WI38 (cell line): Measurements from ENCODE around the gene STX16.

Source experiments
- H3K4me3 ChIP-seq: 2 replicates; pipeline ENCODE4 v1.5.1; 2011; ENCODE audit warnings: low read depth, mild to moderate bottlenecking, control low read depth, low read length
- TF ChIP-seq, protein P1 (sequence below): IDR thresholded peaks from 2 replicates; pipeline ENCODE4 v1.5.1; 2012; ENCODE audit warnings: low read depth, mild to moderate bottlenecking, control low read depth, low read length

The STX16 gene, protein sequence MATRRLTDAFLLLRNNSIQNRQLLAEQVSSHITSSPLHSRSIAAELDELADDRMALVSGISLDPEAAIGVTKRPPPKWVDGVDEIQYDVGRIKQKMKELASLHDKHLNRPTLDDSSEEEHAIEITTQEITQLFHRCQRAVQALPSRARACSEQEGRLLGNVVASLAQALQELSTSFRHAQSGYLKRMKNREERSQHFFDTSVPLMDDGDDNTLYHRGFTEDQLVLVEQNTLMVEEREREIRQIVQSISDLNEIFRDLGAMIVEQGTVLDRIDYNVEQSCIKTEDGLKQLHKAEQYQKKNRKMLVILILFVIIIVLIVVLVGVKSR

DNA sequence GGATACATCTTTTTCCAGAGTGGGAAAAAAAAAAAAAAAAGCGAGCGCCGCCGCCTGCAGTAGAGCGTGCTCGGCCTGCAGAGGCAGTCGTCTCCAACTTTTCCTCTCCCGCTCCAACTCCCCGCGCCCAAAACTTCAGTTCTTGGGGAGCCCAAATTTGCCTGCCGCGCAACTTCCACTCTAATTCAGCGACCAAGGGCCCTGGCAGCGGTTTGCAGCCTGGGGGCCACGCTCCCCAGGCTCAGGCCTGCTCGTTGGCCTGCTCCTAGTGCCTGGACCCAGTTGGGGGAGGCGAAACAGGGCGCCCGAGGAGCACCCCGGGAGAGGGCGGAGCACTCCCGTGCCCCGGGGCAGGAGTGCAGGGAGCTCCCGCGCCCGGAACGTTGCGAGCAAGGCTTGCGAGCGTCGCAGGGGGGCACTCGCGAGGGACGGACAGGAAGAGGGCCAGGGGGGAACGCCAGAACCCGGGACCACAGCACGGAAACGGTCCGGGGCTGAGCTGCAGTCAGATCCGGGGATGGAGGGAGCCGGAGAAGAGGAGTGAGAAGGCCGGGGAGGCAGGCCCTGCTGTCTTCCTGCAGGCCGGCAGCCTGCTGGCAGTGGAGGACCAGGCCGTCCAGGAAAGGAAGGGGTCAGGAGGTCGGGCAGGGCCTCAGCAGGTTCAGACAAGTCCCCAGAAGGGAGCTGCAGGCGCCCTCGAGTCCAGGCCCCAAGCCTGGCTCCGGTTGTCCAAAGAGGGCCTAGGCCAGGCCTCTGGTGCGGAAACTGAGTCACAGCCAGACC is at the start of gene STX16:
Gene STX16 (plus strand): TSS at position 508 of the 783 bp plus-strand sequence. CDS start 724 bp downstream, outside the sequence.
- H3K4me3 ChIP-seq, result peak within 1 kb of the TSS; percentile 72
- TF ChIP-seq, protein P1, sequence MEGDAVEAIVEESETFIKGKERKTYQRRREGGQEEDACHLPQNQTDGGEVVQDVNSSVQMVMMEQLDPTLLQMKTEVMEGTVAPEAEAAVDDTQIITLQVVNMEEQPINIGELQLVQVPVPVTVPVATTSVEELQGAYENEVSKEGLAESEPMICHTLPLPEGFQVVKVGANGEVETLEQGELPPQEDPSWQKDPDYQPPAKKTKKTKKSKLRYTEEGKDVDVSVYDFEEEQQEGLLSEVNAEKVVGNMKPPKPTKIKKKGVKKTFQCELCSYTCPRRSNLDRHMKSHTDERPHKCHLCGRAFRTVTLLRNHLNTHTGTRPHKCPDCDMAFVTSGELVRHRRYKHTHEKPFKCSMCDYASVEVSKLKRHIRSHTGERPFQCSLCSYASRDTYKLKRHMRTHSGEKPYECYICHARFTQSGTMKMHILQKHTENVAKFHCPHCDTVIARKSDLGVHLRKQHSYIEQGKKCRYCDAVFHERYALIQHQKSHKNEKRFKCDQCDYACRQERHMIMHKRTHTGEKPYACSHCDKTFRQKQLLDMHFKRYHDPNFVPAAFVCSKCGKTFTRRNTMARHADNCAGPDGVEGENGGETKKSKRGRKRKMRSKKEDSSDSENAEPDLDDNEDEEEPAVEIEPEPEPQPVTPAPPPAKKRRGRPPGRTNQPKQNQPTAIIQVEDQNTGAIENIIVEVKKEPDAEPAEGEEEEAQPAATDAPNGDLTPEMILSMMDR, result peak; percentile 40; the same call in 1 of the 2 replicates

DNA sequence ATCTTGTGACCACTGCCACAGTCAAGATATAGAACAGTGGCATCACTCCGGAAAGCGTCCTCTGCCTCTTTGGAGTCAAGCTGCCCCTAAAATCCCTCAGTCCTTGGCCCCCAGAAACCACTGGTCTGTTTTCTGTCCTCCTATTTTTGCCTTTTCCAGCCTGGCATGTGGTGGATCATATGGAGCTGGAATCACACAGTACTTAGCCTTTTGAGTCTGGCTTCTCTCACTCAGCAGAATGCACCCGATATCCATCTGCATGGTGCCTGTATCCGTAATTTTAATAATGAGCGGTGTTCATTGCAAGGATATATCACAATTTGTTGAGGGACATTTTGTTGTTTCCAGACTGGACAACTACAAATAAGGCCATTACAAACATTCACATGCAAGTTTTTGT is 49.0 kb upstream of the STX16 start:
- H3K4me3 ChIP-seq, result no peak overlapping the region
- TF ChIP-seq, protein P1, result no peak

DNA sequence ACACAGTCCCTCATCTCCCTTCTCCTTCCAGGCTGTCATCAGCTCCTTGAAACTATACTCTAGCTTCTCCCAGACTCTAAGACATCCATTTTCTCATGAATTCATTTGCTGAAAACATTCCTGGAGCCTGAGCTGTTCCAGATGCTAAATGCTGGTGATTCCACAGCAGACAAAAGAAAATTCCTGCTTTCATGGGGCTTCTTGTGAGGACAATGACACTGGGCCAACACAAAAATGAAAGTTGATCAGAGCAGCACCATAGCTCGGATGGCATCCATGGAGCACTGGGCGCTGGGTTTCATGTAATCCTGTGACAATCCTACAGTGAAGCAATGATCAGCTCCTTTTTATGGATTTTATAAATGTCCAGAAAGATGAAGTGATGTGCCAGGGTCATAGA is 47.4 kb upstream of the STX16 start:
- TF ChIP-seq, protein P1, result no peak
- no peak overlapping the region for H3K4me3 ChIP-seq

DNA sequence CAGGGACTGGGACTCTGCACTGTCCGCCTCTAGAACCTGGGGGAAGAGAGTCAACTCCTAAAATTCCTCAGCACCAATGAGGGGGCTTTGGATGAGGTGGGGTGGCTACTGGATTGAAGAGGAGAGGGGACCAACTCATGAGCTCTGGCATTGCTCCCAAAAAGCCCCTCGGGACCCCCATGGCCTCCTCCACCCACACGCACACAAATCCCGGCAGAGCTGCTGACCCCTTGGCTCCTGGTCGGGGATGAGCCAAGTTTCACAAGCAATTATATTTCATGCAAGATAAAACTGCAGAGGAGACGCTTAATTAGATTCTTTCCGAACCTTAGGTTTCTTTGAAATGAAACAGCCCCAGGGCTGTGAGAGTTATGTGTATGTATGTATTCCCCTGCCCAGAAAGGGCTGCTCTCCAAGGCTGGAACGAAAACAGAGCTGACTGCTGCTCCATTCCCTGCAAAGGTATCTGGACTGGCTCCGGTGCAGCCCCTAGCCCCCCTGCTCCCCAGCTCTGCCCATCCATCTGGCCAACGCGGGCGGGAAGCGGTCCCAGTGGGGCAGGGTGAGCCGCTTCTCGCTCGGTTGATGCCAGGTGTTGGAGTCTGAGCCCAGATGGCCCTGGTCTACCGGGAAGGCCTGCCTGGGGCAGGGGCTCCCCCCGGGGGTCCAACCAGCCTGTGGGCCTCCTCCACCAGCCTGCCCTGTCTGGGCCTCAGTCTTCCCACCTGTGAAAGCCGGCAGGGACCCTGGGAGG is 46.8 kb upstream of the STX16 start:
- H3K4me3 ChIP-seq, result no peak overlapping the region
- TF ChIP-seq, protein P1, result no peak

DNA sequence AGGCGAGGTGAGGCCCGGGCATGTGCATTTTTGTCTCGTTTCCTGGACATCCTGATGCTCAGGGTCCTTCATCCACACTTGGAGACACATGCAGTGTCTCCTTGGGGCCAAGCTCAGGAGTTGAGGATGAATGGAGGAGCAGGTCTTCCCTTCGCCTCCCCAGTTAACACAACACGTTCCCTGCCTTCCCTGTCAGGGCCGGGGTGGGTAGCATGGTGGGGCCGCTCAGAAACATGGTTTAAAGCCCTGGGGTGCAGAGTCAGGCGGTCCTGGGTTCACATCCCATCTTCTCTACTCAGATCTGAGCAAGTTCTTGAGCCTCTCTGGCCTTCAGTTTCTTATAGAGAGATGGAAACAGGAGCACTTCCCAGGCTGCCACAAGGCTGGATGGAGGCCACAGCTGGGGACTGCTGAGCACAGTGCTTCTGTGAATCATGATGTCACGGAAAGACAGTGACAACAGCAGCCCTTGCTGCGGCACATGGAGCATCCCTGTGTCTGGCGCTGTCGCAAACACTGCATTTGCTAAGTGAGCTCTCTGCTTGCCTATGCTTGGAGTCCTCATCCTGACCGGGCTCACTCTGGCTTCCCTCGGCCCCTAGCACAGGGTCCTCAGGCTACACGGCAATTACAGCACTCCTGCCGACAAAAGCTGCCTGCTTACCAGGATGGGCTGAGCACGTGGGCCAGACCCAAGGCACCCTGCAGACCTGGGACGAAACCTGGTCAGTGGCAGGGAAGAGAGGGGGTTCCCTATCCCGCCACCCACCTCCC is 45.6 kb upstream of the STX16 start:
- no peak overlapping the region for H3K4me3 ChIP-seq
- TF ChIP-seq, protein P1, result no peak

DNA sequence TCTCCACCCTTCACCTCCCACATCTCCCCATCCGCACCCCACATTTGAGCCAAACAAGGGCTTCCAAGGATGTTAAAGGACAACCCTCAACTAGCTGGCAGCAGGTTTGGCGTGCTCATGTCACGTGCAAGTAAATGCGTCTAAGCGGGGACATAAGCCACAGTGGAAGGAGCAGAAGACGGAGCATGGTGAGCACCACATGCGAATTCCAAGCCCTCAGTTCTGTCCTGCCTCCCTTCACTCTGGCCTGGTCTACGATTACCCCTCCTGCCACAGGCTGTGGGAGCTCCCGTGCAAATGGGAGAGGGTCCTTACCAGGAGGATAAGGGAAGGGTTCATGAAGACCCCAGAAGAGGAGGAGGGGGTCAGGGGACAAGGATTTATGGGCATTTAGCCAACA is 44.9 kb upstream of the STX16 start:
- TF ChIP-seq, protein P1, result no peak
- no peak overlapping the region for H3K4me3 ChIP-seq
